ACC112 (cell line): ENCODE data around the gene PLK3.

Experiments used
- H2AFZ ChIP-seq: fragments of 200-600 bp; sonication (generic); one replicate; pipeline ENCODE4 v1.6.0; 2017; ENCODE audit warnings: antibody characterized with exemption, low read length; ENCODE audit not compliant: unreplicated experiment
- H3K27ac ChIP-seq: fragments of 200-600 bp; sonication (generic); 2 replicates; pipeline ENCODE4 v1.5.1; 2014; ENCODE audit warnings: low read depth, mild to moderate bottlenecking, antibody characterized with exemption, low read length, moderate library complexity
- H3K27me3 ChIP-seq: fragments of 200-600 bp; sonication (generic); 2 replicates; pipeline ENCODE4 v1.6.1; 2014; ENCODE audit warnings: mild to moderate bottlenecking, antibody characterized with exemption, low read length, moderate library complexity, mixed read lengths; ENCODE audit not compliant: insufficient read depth
- H3K36me3 ChIP-seq: fragments of 200-600 bp; sonication (generic); 2 replicates; pipeline ENCODE4 v1.6.1; 2016; ENCODE audit warnings: mild to moderate bottlenecking, antibody characterized with exemption, low read length, moderate library complexity, mixed read lengths; ENCODE audit not compliant: insufficient read depth
- H3K4me1 ChIP-seq: fragments of 200-600 bp; sonication (generic); one replicate; pipeline ENCODE4 v1.6.1; 2016; ENCODE audit warnings: low read length, mixed read lengths; ENCODE audit not compliant: insufficient read depth, unreplicated experiment, control insufficient read depth
- H3K4me3 ChIP-seq: fragments of 200-600 bp; sonication (generic); 2 replicates; pipeline ENCODE4 v1.5.1; 2014; ENCODE audit warnings: mild to moderate bottlenecking, low read depth, low read length
- H3K79me2 ChIP-seq: fragments of 200-600 bp; sonication (generic); one replicate; pipeline ENCODE4 v1.6.0; 2016; ENCODE audit warnings: low read length; ENCODE audit not compliant: control insufficient read depth, unreplicated experiment, insufficient read depth

PLK3 gene

DNA sequence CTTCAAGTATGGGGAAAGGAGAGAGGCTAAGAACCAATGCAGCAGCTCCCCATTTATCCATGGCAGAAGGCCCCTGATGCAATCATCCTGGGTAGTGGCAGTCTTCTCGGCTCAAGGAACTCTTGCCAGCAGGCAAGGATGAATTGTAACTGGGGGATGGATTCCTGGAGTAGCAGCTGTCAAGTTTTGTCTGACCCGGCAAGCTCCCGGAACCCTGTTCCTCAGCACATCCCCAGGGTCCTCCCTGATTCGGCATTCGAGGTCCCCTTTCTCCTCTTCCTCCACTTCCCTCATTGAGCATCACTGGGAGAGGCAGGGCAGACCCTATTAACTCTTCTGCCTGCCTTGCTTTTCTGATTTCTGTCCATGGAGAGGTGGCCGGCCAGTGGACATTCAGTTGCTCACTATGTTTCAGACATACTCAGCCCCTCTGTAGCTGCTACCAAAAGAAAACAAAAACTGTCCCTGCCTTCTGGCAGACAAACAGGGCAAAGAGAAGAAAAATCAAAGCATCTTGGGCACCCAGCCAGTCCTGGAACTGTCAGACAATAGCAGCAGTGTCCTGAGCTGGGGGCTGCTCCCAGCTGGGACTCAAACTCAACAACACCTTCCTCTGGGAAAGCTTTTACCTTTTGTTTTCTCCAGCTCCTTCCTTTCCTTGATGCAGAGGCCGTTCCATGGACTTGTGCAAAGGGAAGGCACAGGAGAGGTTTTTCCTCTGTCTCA is 48.4 kb downstream of the PLK3 start:
- Histone ChIP-seq H3K36me3 (no peaks in the 10 kb centered on the region; the same call in 1 of the 2 replicates), H3K4me3 (no peak overlapping the region), H3K4me1 (no peaks in the 10 kb centered on the region), H3K27me3 (no peaks in the 10 kb centered on the region), H3K79me2 (no peaks in the 10 kb centered on the region), H3K27ac (no peak overlapping the region), H2AFZ (no peak overlapping the region)

DNA sequence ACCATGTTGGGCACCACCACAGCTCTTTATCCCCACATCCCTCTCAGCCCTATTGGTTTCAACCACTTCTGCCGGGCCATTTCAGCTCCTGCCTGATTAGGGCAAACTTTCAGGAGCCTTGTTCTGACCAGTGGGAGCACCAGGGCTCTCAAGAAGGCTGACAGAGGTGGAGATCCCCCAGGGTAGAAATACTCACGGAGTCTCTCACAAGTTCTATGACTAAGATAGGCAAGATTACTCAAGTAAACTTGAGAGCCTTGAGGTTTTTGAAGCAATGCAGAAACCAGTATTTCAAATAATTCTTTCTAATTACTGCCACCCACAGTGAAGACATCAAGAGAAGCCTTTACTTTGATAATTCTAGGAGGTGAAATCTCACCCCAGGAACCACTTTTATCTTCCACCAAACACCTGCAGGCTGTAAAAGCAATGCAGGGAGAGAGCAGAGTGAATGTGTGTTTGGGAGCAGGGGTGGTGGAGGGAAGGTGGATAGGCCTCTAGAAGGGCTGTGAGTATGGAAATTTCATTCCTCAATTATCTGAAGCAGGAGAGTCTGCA is 49.5 kb downstream of the PLK3 start:
- H3K4me1 ChIP-seq = no peaks in the 10 kb centered on the region
- no peaks in the 10 kb centered on the region for H3K27me3 ChIP-seq
- H3K4me3 ChIP-seq = no peak overlapping the region
- H3K36me3 ChIP-seq = no peaks in the 10 kb centered on the region; the same call in 1 of the 2 replicates
- no peak overlapping the region for H2AFZ ChIP-seq
- no peak overlapping the region for H3K27ac ChIP-seq
- no peaks in the 10 kb centered on the region for H3K79me2 ChIP-seq

DNA sequence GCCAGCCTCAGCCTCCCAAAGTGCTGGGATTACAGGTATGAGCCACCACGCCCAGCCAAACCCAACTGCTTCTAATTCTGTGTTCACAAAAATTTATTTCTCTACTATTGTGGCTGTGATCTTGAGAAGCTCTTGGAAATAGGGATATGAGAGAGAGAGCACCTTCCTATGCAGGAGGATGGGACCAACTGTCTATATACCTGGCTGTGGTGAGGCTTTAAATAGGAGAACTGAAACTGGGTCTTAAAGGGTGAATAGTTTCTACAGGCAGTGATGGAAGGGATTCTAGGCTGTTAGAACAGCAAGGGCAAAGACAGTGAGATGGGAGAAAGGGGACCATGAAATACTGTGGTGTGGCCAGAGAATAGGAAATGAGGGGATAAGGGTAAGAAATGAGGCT is 51.1 kb downstream of the PLK3 start:
- Histone ChIP-seq H2AFZ (no peak overlapping the region), H3K4me1 (no peaks in the 10 kb centered on the region)

DNA sequence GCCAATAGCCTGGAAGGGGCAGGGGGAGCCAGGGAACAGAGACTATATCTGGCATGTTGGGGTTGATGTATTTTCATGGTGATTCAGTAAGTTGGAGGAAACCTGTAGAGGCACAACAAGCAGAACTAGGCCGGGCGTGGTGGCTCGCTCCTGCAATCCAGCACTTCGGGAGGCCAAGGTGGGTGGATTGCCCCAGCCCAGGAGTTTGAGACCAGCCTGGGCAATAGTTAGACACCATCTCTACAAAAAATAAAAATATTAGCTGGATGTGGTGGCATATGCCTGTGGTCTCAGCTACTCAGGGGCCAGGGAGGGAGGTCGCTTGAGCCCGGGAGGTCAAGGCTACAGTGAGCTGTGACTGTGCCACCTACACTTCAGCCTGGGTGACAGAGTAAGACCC is 53.0 kb downstream of the PLK3 start:
- H3K27ac ChIP-seq = no peak overlapping the region
- H3K79me2 ChIP-seq = no peaks in the 10 kb centered on the region
- H3K36me3 ChIP-seq = no peaks in the 10 kb centered on the region; the same call in 1 of the 2 replicates
- no peak overlapping the region for H3K4me3 ChIP-seq
- H3K4me1 ChIP-seq = no peaks in the 10 kb centered on the region
- no peaks in the 10 kb centered on the region for H3K27me3 ChIP-seq
- H2AFZ ChIP-seq = no peak overlapping the region

More for the DNA sequence above, 51.1 kb downstream of the PLK3 start:
- Histone ChIP-seq H3K79me2 (no peaks in the 10 kb centered on the region), H3K27ac (no peak overlapping the region), H3K36me3 (no peaks in the 10 kb centered on the region; the same call in 1 of the 2 replicates), H3K4me3 (no peak overlapping the region), H3K27me3 (no peaks in the 10 kb centered on the region)

DNA sequence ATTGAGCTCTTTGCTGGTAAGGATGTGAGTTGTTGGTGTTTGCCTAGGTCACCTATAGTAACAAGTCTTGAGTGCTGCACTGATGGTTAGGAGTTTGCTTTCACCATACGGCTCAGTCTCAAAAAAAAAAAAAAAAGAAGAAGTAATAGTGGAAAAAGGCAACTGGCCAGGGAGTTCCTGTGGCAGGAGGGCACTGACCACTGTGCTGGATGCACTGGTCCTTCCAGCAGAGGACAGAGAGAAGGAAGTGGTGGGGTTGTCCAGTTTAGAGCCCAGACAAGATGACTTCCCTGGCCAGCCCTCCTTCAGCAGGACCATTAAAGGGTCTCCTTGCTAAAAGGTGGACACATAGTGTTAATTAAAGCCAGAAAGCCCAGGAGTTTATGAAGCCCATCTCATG is 54.8 kb downstream of the PLK3 start:
- Histone ChIP-seq H3K27me3 (no peaks in the 10 kb centered on the region), H3K36me3 (no peaks in the 10 kb centered on the region; the same call in 1 of the 2 replicates), H3K79me2 (no peaks in the 10 kb centered on the region), H2AFZ (no peak overlapping the region), H3K4me3 (no peak overlapping the region), H3K27ac (no peak overlapping the region), H3K4me1 (no peaks in the 10 kb centered on the region)
